ENCODE results near the gene TMBIM4.
"Not testable (repeated sequence)": the region's sequence is repeated elsewhere in the genome, so short reads cannot be mapped to it uniquely, and the experiment has no call there.

Gene TMBIM4

GRCh38 chr12:66169221-66170170, at the start of gene TMBIM4:
Gene TMBIM4, minus strand, starts transcription at chr12:66169996. Its CDS starts 45 bp downstream, at chr12:66169951.
- TF ChIP-seq ZNF274 (IDR thresholded peaks at IDR 0.05; ENCODE audit: low read depth, low read length): no peak
- H3K4me3 ChIP-seq (ENCODE audit: low read length): peak within 1 kb of the TSS; percentile 94

GRCh38 chr12:66217342-66217917, 47.6 kb upstream of the TMBIM4 start:
- H3K4me3 ChIP-seq (ENCODE audit: low read length): no peak overlapping the region
- no peak for TF ChIP-seq ZNF274 (IDR thresholded peaks at IDR 0.05; ENCODE audit: low read depth, low read length)

GRCh38 chr12:66213011-66213410, 43.2 kb upstream of the TMBIM4 start:
- not testable (repeated sequence) for H3K4me3 ChIP-seq (ENCODE audit: low read length)

- not testable (repeated sequence) for H3K4me3 ChIP-seq (ENCODE audit: low read length)
Measured at GRCh38 chr12:66211573-66211972, 41.8 kb upstream of the TMBIM4 start.

GRCh38 chr12:66210840-66211239, 41.0 kb upstream of the TMBIM4 start:
- H3K4me3 ChIP-seq (ENCODE audit: low read length): no peak overlapping the region
- no peak for TF ChIP-seq ZNF274 (IDR thresholded peaks at IDR 0.05; ENCODE audit: low read depth, low read length)

GRCh38 chr12:66206141-66206540, 36.3 kb upstream of the TMBIM4 start:
- TF ChIP-seq ZNF274 (IDR thresholded peaks at IDR 0.05; ENCODE audit: low read depth, low read length): no peak
- no peak overlapping the region for H3K4me3 ChIP-seq (ENCODE audit: low read length)

GRCh38 chr12:66203820-66204219, 34.0 kb upstream of the TMBIM4 start:
- no peak for TF ChIP-seq ZNF274 (IDR thresholded peaks at IDR 0.05; ENCODE audit: low read depth, low read length)
- no peak overlapping the region for H3K4me3 ChIP-seq (ENCODE audit: low read length)

GRCh38 chr12:66199831-66200509, 30.2 kb upstream of the TMBIM4 start:
- no peak overlapping the region for H3K4me3 ChIP-seq (ENCODE audit: low read length)
- no peak for TF ChIP-seq ZNF274 (IDR thresholded peaks at IDR 0.05; ENCODE audit: low read depth, low read length)

GRCh38 chr12:66199141-66199540, 29.3 kb upstream of the TMBIM4 start:
- TF ChIP-seq ZNF274 (IDR thresholded peaks at IDR 0.05; ENCODE audit: low read depth, low read length): no peak
- no peak overlapping the region for H3K4me3 ChIP-seq (ENCODE audit: low read length)

- no peak for TF ChIP-seq ZNF274 (IDR thresholded peaks at IDR 0.05; ENCODE audit: low read depth, low read length)
- no peak overlapping the region for H3K4me3 ChIP-seq (ENCODE audit: low read length)
Measured at GRCh38 chr12:66197495-66197921, 27.7 kb upstream of the TMBIM4 start.

GRCh38 chr12:66196806-66197205, 27.0 kb upstream of the TMBIM4 start:
- TF ChIP-seq ZNF274 (IDR thresholded peaks at IDR 0.05; ENCODE audit: low read depth, low read length): no peak
- no peak overlapping the region for H3K4me3 ChIP-seq (ENCODE audit: low read length)

GRCh38 chr12:66195242-66195641, 25.4 kb upstream of the TMBIM4 start:
- TF ChIP-seq ZNF274 (IDR thresholded peaks at IDR 0.05; ENCODE audit: low read depth, low read length): no peak
- H3K4me3 ChIP-seq (ENCODE audit: low read length): no peak overlapping the region; the same call in 1 of the 2 replicates

- no peak overlapping the region for H3K4me3 ChIP-seq (ENCODE audit: low read length)
- no peak for TF ChIP-seq ZNF274 (IDR thresholded peaks at IDR 0.05; ENCODE audit: low read depth, low read length)
Measured at GRCh38 chr12:66194122-66194521, 24.3 kb upstream of the TMBIM4 start.

- no peak for TF ChIP-seq ZNF274 (IDR thresholded peaks at IDR 0.05; ENCODE audit: low read depth, low read length)
- H3K4me3 ChIP-seq (ENCODE audit: low read length): peak overlapping the region; percentile 42; the same call in 1 of the 2 replicates
Measured at GRCh38 chr12:66191547-66192126, 21.8 kb upstream of the TMBIM4 start.
